Peyer's patch (tissue), 4 donors: ENCODE measurements around the gene YJEFN3. TPM values are rescaled to one million over a fixed set of nuclear protein-coding genes. Genes with fewer than 3 reads are reported as not detected.

Experiments
- DNase-seq, 3 donors: peaks; one replicate each; pipeline ENCODE4 v3.0.0-alpha.2; 2017 to 2019
- H3K27ac ChIP-seq, 4 donors: fragments of 200-600 bp; sonication (generic); one replicate each; pipeline ENCODE4 v1.5.1; 2016 to 2019
- H3K27me3 ChIP-seq, 2 donors: fragments of 200-600 bp; sonication (generic); one replicate each; pipeline ENCODE4 v1.5.1; 2019
- H3K36me3 ChIP-seq, 3 donors: fragments of 200-600 bp; sonication (generic); one replicate each; pipeline ENCODE4 v1.5.1; 2016 to 2019
- H3K4me1 ChIP-seq, 4 donors: fragments of 200-600 bp; sonication (generic); one replicate each; pipeline ENCODE4 v1.5.1; 2016 to 2019
- H3K4me3 ChIP-seq, 4 donors: fragments of 200-600 bp; sonication (generic); 1 replicate in 3 of 4; 2 replicates in 1 of 4; pipeline ENCODE4 v1.5.1; 2016 to 2019; ENCODE audit warnings: mild to moderate bottlenecking in 1 of 4
- H3K9me3 ChIP-seq, 4 donors: fragments of 200-600 bp; sonication (generic); one replicate each; pipeline ENCODE4 v1.5.1; 2016 to 2019; ENCODE audit warnings: mild to moderate bottlenecking in 1 of 4
- CTCF ChIP-seq, 6 experiments: fragments of 450-650 bp in 4 of 6; fragments of 200-600 bp in 2 of 6; sonication (generic) in 1 of 6; IDR thresholded peaks; one replicate each; pipeline ENCODE4 v1.5.1; 2017 to 2019; ENCODE audit warnings: antibody characterized with exemption in 6 of 6, mild to moderate bottlenecking in 3 of 6, moderate library complexity in 1 of 6
- POLR2A ChIP-seq, 2 donors: fragments of 450-650 bp; IDR thresholded peaks; one replicate each; pipeline ENCODE4 v1.5.1; 2017; ENCODE audit warnings: antibody characterized with exemption in 2 of 2, mild to moderate bottlenecking in 2 of 2, moderate library complexity in 2 of 2
- total RNA-seq, 4 donors: library from RNA; depleted of rRNA; stranded (reverse); fragments of >200 nt; gene quantifications; one replicate each; pipeline ENCODE4 v1.1.0, GENCODE V29; 2016

Gene YJEFN3
- total RNA-seq, 4 donors from 2014 or later, result 4.4 to 9.9 (median 5.6) TPM

DNA sequence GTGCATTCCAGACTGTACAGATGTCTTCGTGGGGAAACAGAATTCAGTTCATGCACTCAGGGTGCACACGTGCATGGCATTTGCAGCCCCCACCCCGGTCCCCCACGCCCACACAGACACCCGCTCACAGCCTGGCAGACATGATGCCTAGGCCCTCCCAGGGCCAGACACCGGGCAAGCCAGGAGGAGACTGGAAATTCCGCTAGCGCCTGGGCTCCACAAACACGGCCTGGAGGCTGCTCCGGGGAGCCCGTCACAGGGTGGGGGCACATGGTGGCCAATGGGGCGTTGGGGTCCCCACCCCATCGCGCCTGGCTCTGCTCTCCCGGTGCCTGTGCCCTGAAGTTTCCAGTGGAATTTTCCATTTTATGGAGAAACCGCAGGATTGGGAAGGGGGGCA lies 12.9 kb downstream of the YJEFN3 start:
- Histone ChIP-seq H3K36me3 (no peaks in the 10 kb centered on the region), H3K4me1 (peaks cover 2 to 33% (median 29%) of the 10 kb centered on the region in 4 donors), H3K9me3 (no peaks in the 10 kb centered on the region), H3K27me3 (peaks cover 0 to 22% of the 10 kb centered on the region in 2 donors), H3K27ac (no peak overlapping the region), H3K4me3 (no peak overlapping the region)
- DNase-seq, result no peak
- TF ChIP-seq CTCF (IDR thresholded peaks at IDR 0.05) (no peak), POLR2A (IDR thresholded peaks at IDR 0.05) (no peak)

- DNase-seq, result no peak
- no peak for TF ChIP-seq POLR2A (IDR thresholded peaks at IDR 0.05)
- TF ChIP-seq CTCF (IDR thresholded peaks at IDR 0.05), result no peak
- H3K9me3 ChIP-seq, result no peaks in the 10 kb centered on the region
- no peak overlapping the region for H3K4me3 ChIP-seq
- no peaks in the 10 kb centered on the region for H3K36me3 ChIP-seq
- H3K27me3 ChIP-seq, result peaks cover 0 to 22% of the 10 kb centered on the region in 2 donors
- no peak overlapping the region for H3K27ac ChIP-seq
- H3K4me1 ChIP-seq, result peaks cover 2 to 33% (median 29%) of the 10 kb centered on the region in 4 donors
Observed at GRCh38 chr19:19542507-19542906, 13.8 kb downstream of the YJEFN3 start.

- Histone ChIP-seq H3K27me3 (peaks cover 0 to 21% of the 10 kb centered on the region in 2 donors), H3K36me3 (no peaks in the 10 kb centered on the region), H3K4me3 (no peak overlapping the region), H3K4me1 (peaks cover 2 to 29% (median 26%) of the 10 kb centered on the region in 4 donors), H3K9me3 (no peaks in the 10 kb centered on the region), H3K27ac (no peak overlapping the region)
- TF ChIP-seq CTCF (IDR thresholded peaks at IDR 0.05), result no peak
- no peak for TF ChIP-seq POLR2A (IDR thresholded peaks at IDR 0.05)
- DNase-seq, result no peak
Observed at GRCh38 chr19:19543101-19543500, 14.4 kb downstream of the YJEFN3 start.

GRCh38 chr19:19543640-19544039 lies 14.9 kb downstream of the YJEFN3 start:
- DNase-seq, result no peak
- Histone ChIP-seq H3K27ac (no peak overlapping the region), H3K36me3 (no peaks in the 10 kb centered on the region), H3K4me1 (peaks cover 0 to 23% (median 20%) of the 10 kb centered on the region in 4 donors), H3K27me3 (peaks cover 0 to 16% of the 10 kb centered on the region in 2 donors), H3K9me3 (no peaks in the 10 kb centered on the region), H3K4me3 (no peak overlapping the region)
- TF ChIP-seq POLR2A (IDR thresholded peaks at IDR 0.05) (no peak), CTCF (IDR thresholded peaks at IDR 0.05) (no peak)

DNA sequence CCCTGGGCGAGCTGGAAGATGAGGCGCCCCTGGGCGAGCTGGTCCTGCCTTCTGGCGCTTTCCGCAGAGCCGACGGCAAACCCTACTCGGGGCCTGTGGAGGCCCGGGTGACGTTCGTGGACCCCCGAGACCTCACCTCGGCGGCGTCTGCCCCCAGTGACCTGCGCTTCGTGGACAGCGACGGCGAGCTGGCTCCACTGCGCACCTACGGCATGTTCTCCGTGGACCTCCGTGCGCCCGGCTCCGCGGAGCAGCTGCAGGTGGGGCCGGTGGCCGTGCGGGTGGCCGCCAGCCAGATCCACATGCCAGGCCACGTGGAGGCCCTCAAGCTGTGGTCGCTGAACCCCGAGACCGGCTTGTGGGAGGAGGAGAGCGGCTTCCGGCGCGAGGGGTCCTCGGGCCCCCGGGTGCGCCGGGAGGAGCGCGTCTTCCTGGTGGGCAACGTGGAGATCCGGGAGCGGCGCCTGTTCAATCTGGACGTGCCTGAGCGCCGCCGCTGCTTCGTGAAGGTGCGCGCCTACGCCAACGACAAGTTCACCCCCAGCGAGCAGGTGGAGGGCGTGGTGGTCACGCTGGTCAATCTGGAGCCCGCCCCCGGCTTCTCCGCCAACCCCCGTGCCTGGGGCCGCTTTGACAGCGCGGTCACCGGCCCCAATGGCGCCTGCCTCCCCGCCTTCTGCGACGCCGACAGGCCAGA lies 15.7 kb downstream of the YJEFN3 start:
- H3K27ac ChIP-seq, result no peak overlapping the region
- no peak overlapping the region for H3K4me3 ChIP-seq
- no peaks in the 10 kb centered on the region for H3K9me3 ChIP-seq
- no peak for TF ChIP-seq POLR2A (IDR thresholded peaks at IDR 0.05)
- no peak for TF ChIP-seq CTCF (IDR thresholded peaks at IDR 0.05)
- H3K4me1 ChIP-seq, result peaks cover 0 to 20% (median 16%) of the 10 kb centered on the region in 4 donors
- peaks cover 0 to 12% of the 10 kb centered on the region in 2 donors for H3K27me3 ChIP-seq
- H3K36me3 ChIP-seq, result no peaks in the 10 kb centered on the region
- DNase-seq, result no peak
